IMR-90 (cell line): Measurements from ENCODE around the gene TAGLN2. TPM values are rescaled to one million over a fixed set of nuclear protein-coding genes. Genes with fewer than 3 reads are reported as not detected.

Experiments used
- ATAC-seq: fragments of 200-7000 bp; cut with Tn5 transposase; 2 replicates; pipeline ENCODE4 v1.9.1; 2020; ENCODE audit warnings: low read depth, mild to moderate bottlenecking, moderate library complexity
- BruUV-seq: library from RNA; stranded (reverse); fragments of 400-500 nt; replicated peaks from 2 replicates; lab custom pipeline; 2021; lab: Mats Ljungman, UMichigan
- CTCF ChIA-PET: fragments of 300-600 bp; formaldehyde crosslinking; extraction: SDS; loops from one replicate; lab custom pipeline; 2021; ENCODE audit warnings: antibody characterized with exemption; lab: Yijun Ruan, JAX
- POLR2A ChIA-PET: fragments of 300-600 bp; sonication (Branson Sonifier 250); formaldehyde crosslinking; loops from one replicate; lab custom pipeline; 2022; ENCODE audit warnings: antibody characterized with exemption; ENCODE audit not compliant: unreplicated experiment; lab: Charles Lee
- DNase-seq: peaks from one replicate; pipeline ENCODE4 v3.0.0; 2013
- H2AFZ ChIP-seq: replicated peaks from 2 replicates; pipeline ENCODE3; 2013; ENCODE audit warnings: low read length, mild to moderate bottlenecking; ENCODE audit not compliant: poor library complexity
- H2AK5ac ChIP-seq: 2 replicates; pipeline ENCODE4 v1.6.1; 2013; ENCODE audit warnings: low read depth, low read length, inconsistent platforms
- H2AK9ac ChIP-seq: replicated peaks from 2 replicates; pipeline ENCODE3; 2013; ENCODE audit warnings: mild to moderate bottlenecking, low read depth, low read length, moderate library complexity; ENCODE audit not compliant: poor library complexity
- H2BK120ac ChIP-seq: 2 replicates; pipeline ENCODE4 v1.6.1; 2013; ENCODE audit warnings: low read depth, low read length, inconsistent platforms
- H2BK15ac ChIP-seq: 3 replicates; pipeline ENCODE4 v1.6.1; 2013; ENCODE audit warnings: low read depth, low read length, inconsistent platforms
- H2BK20ac ChIP-seq: 2 replicates; pipeline ENCODE4 v1.6.1; 2013; ENCODE audit warnings: low read depth, mild to moderate bottlenecking, inconsistent platforms, low read length, moderate library complexity
- H2BK5ac ChIP-seq: 2 replicates; pipeline ENCODE4 v1.6.1; 2013; ENCODE audit warnings: mild to moderate bottlenecking, low read depth, low read length, inconsistent platforms; ENCODE audit not compliant: poor library complexity, severe bottlenecking
- H3K14ac ChIP-seq: replicated peaks from 2 replicates; pipeline ENCODE4 v1.6.1; 2013; ENCODE audit warnings: low read depth, low read length, inconsistent platforms
- H3K18ac ChIP-seq: 2 replicates; pipeline ENCODE4 v1.6.1; 2013; ENCODE audit warnings: low read depth, low read length, control low read depth
- H3K23ac ChIP-seq: 2 replicates; pipeline ENCODE4 v1.6.1; 2013; ENCODE audit warnings: low read depth, low read length, inconsistent platforms
- H3K27ac ChIP-seq: 2 replicates; pipeline ENCODE4 v1.5.1; 2013; ENCODE audit warnings: mild to moderate bottlenecking, control low read depth, low read length; ENCODE audit not compliant: insufficient read depth
- H3K27me3 ChIP-seq: 2 replicates; pipeline ENCODE4 v1.6.1; 2013; ENCODE audit warnings: low read length; ENCODE audit not compliant: control insufficient read depth, insufficient read depth
- H3K36me3 ChIP-seq: 2 replicates; pipeline ENCODE4 v1.6.1; 2013; ENCODE audit warnings: low read length, mixed read lengths; ENCODE audit not compliant: control insufficient read depth, insufficient read depth
- H3K4ac ChIP-seq: 2 replicates; pipeline ENCODE4 v1.6.1; 2013; ENCODE audit warnings: low read depth, low read length, inconsistent platforms
- H3K4me1 ChIP-seq: 2 replicates; pipeline ENCODE4 v1.6.1; 2013; ENCODE audit warnings: low read length, mixed read lengths; ENCODE audit not compliant: control insufficient read depth, insufficient read depth
- H3K4me2 ChIP-seq: 2 replicates; pipeline ENCODE4 v1.6.1; 2013; ENCODE audit warnings: low read depth, mild to moderate bottlenecking, control low read depth, low read length, moderate library complexity
- H3K4me3 ChIP-seq: 2 replicates; pipeline ENCODE4 v1.5.1; 2013; ENCODE audit warnings: low read depth, mild to moderate bottlenecking, control low read depth, low read length, moderate library complexity; ENCODE audit not compliant: insufficient read depth
- H3K56ac ChIP-seq: 2 replicates; pipeline ENCODE4 v1.6.1; 2013; ENCODE audit warnings: low read length, inconsistent platforms; ENCODE audit not compliant: insufficient read depth; ENCODE audit errors: extremely low read depth
- H3K79me1 ChIP-seq, 2 experiments: 2 replicates each; pipeline ENCODE4 v1.6.1; 2013; ENCODE audit warnings: low read length in 2 of 2, inconsistent platforms in 1 of 2, low read depth in 1 of 2
- H3K9ac ChIP-seq: 2 replicates; pipeline ENCODE4 v1.6.1; 2013; ENCODE audit warnings: low read depth, low read length, control low read depth
- H3K9me1 ChIP-seq: 2 replicates; pipeline ENCODE4 v1.6.1; 2013; ENCODE audit warnings: low read length, inconsistent platforms; ENCODE audit not compliant: insufficient read depth
- H3K9me3 ChIP-seq: 2 replicates; pipeline ENCODE4 v1.6.1; 2013; ENCODE audit warnings: low read length; ENCODE audit not compliant: control insufficient read depth, insufficient read depth
- H4K20me1 ChIP-seq: 2 replicates; pipeline ENCODE4 v1.6.1; 2013; ENCODE audit warnings: low read length, inconsistent platforms; ENCODE audit not compliant: insufficient read depth
- H4K5ac ChIP-seq: 2 replicates; pipeline ENCODE4 v1.6.1; 2013; ENCODE audit warnings: mild to moderate bottlenecking, low read depth, low read length, control low read depth
- H4K8ac ChIP-seq, 2 experiments: 2 replicates each; pipeline ENCODE4 v1.6.1; 2013; ENCODE audit warnings: low read depth in 2 of 2, low read length in 2 of 2, control low read depth in 1 of 2, inconsistent platforms in 1 of 2
- H4K91ac ChIP-seq: 2 replicates; pipeline ENCODE4 v1.6.1; 2013; ENCODE audit warnings: low read depth, low read length, inconsistent platforms; ENCODE audit not compliant: insufficient read depth
- BHLHE40 ChIP-seq: fragments of 150-350 bp; IDR thresholded peaks from 2 replicates; pipeline ENCODE4 v1.6.1; 2016; ENCODE audit warnings: mild to moderate bottlenecking, low read depth, low read length
- CEBPB ChIP-seq: IDR thresholded peaks from 2 replicates; pipeline ENCODE4 v1.6.1; 2012; ENCODE audit warnings: low read depth, low read length, improper control_type of control experiment
- CHD1 ChIP-seq: IDR thresholded peaks from 2 replicates; pipeline ENCODE4 v1.6.1; 2012; ENCODE audit warnings: low read depth, low read length, improper control_type of control experiment
- ELK1 ChIP-seq: fragments of 150-350 bp; IDR thresholded peaks from 2 replicates; pipeline ENCODE4 v1.6.1; 2016; ENCODE audit warnings: low read depth, mild to moderate bottlenecking, low read length, moderate library complexity, borderline replicate concordance
- FOS ChIP-seq: fragments of 150-350 bp; IDR thresholded peaks from 2 replicates; pipeline ENCODE4 v1.6.1; 2016; ENCODE audit warnings: low read depth, low read length
- MAFK ChIP-seq: IDR thresholded peaks from 2 replicates; pipeline ENCODE4 v1.6.1; 2012; ENCODE audit warnings: low read depth, low read length, improper control_type of control experiment
- MXI1 ChIP-seq: IDR thresholded peaks from 2 replicates; pipeline ENCODE4 v1.6.1; 2012; ENCODE audit warnings: low read depth, mild to moderate bottlenecking, low read length, moderate library complexity, borderline replicate concordance
- POLR2A ChIP-seq: IDR thresholded peaks from 2 replicates; pipeline ENCODE4 v1.6.1; 2012; ENCODE audit warnings: mild to moderate bottlenecking, low read depth, low read length
- RAD21 ChIP-seq: IDR thresholded peaks from 2 replicates; pipeline ENCODE4 v1.6.1; 2012; ENCODE audit warnings: low read length, improper control_type of control experiment
- RCOR1 ChIP-seq: IDR thresholded peaks from 2 replicates; pipeline ENCODE4 v1.6.1; 2012; ENCODE audit warnings: mild to moderate bottlenecking, low read length, improper control_type of control experiment; ENCODE audit not compliant: insufficient replicate concordance
- RFX5 ChIP-seq: IDR thresholded peaks from 2 replicates; pipeline ENCODE4 v1.8.0; 2012; ENCODE audit warnings: low read depth, mild to moderate bottlenecking, low read length, moderate library complexity
- SMC3 ChIP-seq: fragments of 150-350 bp; IDR thresholded peaks from 2 replicates; pipeline ENCODE4 v1.6.1; 2016; ENCODE audit warnings: low read depth, mild to moderate bottlenecking, antibody characterized with exemption, low read length, moderate library complexity
- USF2 ChIP-seq: fragments of 150-350 bp; IDR thresholded peaks from 2 replicates; pipeline ENCODE4 v1.6.1; 2017; ENCODE audit warnings: mild to moderate bottlenecking, antibody characterized with exemption, low read length, low read depth
- WGBS, 2 experiments: methylation state at CpG; one replicate each; pipeline versions ENCODE4 v1.1.5 to v1.1.7; 2013; ENCODE audit warnings: missing lambda C conversion rate in 2 of 2; ENCODE audit not compliant: insufficient read length in 1 of 2; ENCODE audit errors: extremely low coverage in 2 of 2; 5-methylcytosine and 5-hydroxymethylcytosine counted together
- dilution Hi-C: fragments of 300-500 bp; cut with HindIII; formaldehyde crosslinking; loops from one replicate; pipeline ENCODE4 v1.14.3; 2018; ENCODE audit warnings: low sequenced_read_pairs; ENCODE audit not compliant: unreplicated experiment
- in situ Hi-C: fragments of 300-500 bp; cut with MboI; formaldehyde crosslinking; loops from 3 replicates; pipeline ENCODE4 v1.14.3; 2019; ENCODE audit warnings: low sequenced_read_pairs, inconsistent platforms, mixed read lengths
- intact Hi-C: fragments of 100-400 bp; cut with micrococcal nuclease; formaldehyde crosslinking; loops from 2 replicates; pipeline ENCODE4 v1.10.0; 2022
- polyA plus RNA-seq, 3 experiments: library from polyadenylated mRNA; depleted of rRNA; stranded (reverse); fragments of >200 nt; gene quantifications; 2 replicates each; pipeline ENCODE4 v1.2.3, GENCODE V29; 2012; ENCODE audit warnings: low replicate concordance in 1 of 3
- total RNA-seq: library from RNA; depleted of rRNA; stranded (reverse); fragments of >200 nt; gene quantifications from 2 replicates; pipeline ENCODE4 v1.2.3, GENCODE V29; 2012

Gene TAGLN2
- total and polyA plus RNA-seq, 2 of the 4 experiments (the other 2 are of a cell fraction) = 440 to 634 TPM

GRCh38 chr1:159880430-159880829, 44.9 kb downstream of the TAGLN2 start:
- H4K20me1 ChIP-seq = no peaks in the 10 kb centered on the region
- no peak for ATAC-seq
- H3K9me1 ChIP-seq = peaks cover 18% of the 10 kb centered on the region
- peak overlapping the region; percentile 37 for H2BK5ac ChIP-seq
- H3K4me1 ChIP-seq = peaks cover 15% of the 10 kb centered on the region
- H2AK9ac ChIP-seq = peak overlapping the region; percentile 69
- H3K14ac ChIP-seq = peak overlapping the region; percentile 48
- in situ Hi-C loops = loop anchor here (25.0 kb wide), 1 partner anchor 668 kb away; the partner anchor contains the start of gene ACKR1
- peak overlapping the region; percentile 35; the same call in 1 of the 2 replicates for H3K27ac ChIP-seq
- no peaks in the 10 kb centered on the region for H3K36me3 ChIP-seq
- H2AK5ac ChIP-seq = peak overlapping the region; percentile 77
- peak overlapping the region; percentile 48; the same call in 1 of the 2 replicates for H3K23ac ChIP-seq
- H3K79me1 ChIP-seq = no peaks in the 10 kb centered on the region
- H2BK15ac ChIP-seq = peak overlapping the region; percentile 25
- DNase-seq = no peak
- H2BK120ac ChIP-seq = peak overlapping the region; percentile 69
- H4K91ac ChIP-seq = peak overlapping the region; percentile 52
- intact Hi-C loops = no loop called here
- H3K9ac ChIP-seq = no peak overlapping the region
- no peak overlapping the region for H3K56ac ChIP-seq
- WGBS, 2 experiments = no CpG with 5 or more reads among the region's 3 CpGs
- ChIA-PET POLR2A (no interaction called here), CTCF (interaction anchor here (1.2 kb wide), 1 partner anchor 16 kb away, joined by 3 read pairs; no protein-coding TSS in a partner anchor)
- peak overlapping the region; percentile 70 for H4K5ac ChIP-seq
- H2BK20ac ChIP-seq = peak overlapping the region; percentile 86
- BruUV-seq = no TSS peak
- peak overlapping the region; percentile 80 for H3K18ac ChIP-seq
- H3K4me2 ChIP-seq = peak overlapping the region; percentile 74; the same call in 1 of the 2 replicates
- TF ChIP-seq ELK1 = no peak
- no peak for TF ChIP-seq BHLHE40
- TF ChIP-seq MAFK = no peak
- no peak for TF ChIP-seq USF2
- TF ChIP-seq CHD1 = no peak
- TF ChIP-seq RAD21 = no peak
- no peak for TF ChIP-seq RCOR1
- no peak for TF ChIP-seq SMC3
- no peak for TF ChIP-seq MXI1
- no peak for TF ChIP-seq FOS
- no peak for TF ChIP-seq POLR2A
- TF ChIP-seq RFX5 = no peak
- no peak for TF ChIP-seq CEBPB
- peak overlapping the region; percentile 59 for H2AFZ ChIP-seq
- peak overlapping the region; percentile 82 for H3K4ac ChIP-seq
- H4K8ac ChIP-seq = peak overlapping the region; percentile 1 to 85; a peak in 2 of 4 replicates
- H3K9me3 ChIP-seq = no peaks in the 10 kb centered on the region
- H3K4me3 ChIP-seq = no peak overlapping the region
- H3K27me3 ChIP-seq = no peaks in the 10 kb centered on the region
- dilution Hi-C loops = loop anchor here (25.0 kb wide), 1 partner anchor 93 kb away; the partner anchor contains the start of gene DUSP23
